Body of pancreas (tissue), 4 donors: ENCODE data around the gene LAMA2. TPM values are rescaled to one million over a fixed set of nuclear protein-coding genes. Genes with fewer than 3 reads are reported as not detected.

Experiments
- ATAC-seq: fragments of 150-250 bp; one replicate; pipeline ENCODE4 v1.9.1; 2016
- DNase-seq, 4 donors: peaks; one replicate each; pipeline ENCODE4 v3.0.0-alpha.2; 2019
- H3K27ac ChIP-seq, 4 donors: fragments of 200-600 bp; sonication (generic); 1 replicate in 3 of 4; 2 replicates in 1 of 4; pipeline versions ENCODE4 v1.5.1 to v1.6.1; 2016 to 2019; ENCODE audit warnings: mild to moderate bottlenecking in 1 of 4, mixed read lengths in 1 of 4, moderate library complexity in 1 of 4
- H3K27me3 ChIP-seq, 2 donors: fragments of 200-600 bp; sonication (generic); one replicate each; pipeline ENCODE4 v1.6.0; 2016; ENCODE audit warnings: mild to moderate bottlenecking in 1 of 2
- H3K36me3 ChIP-seq, 2 donors: fragments of 200-600 bp; sonication (generic); replicated peaks in 1 of 2; 2 replicates each; pipeline ENCODE4 v1.5.1; 2016; ENCODE audit warnings: low read depth in 2 of 2; ENCODE audit not compliant: insufficient read depth in 1 of 2
- H3K4me1 ChIP-seq: fragments of 200-600 bp; sonication (generic); one replicate; pipeline ENCODE4 v1.6.0; 2016
- H3K4me3 ChIP-seq, 2 donors: fragments of 200-600 bp; sonication (generic); 1 replicate in 1 of 2; 2 replicates in 1 of 2; pipeline ENCODE4 v1.5.1; 2016 to 2019
- H3K9me3 ChIP-seq, 3 donors: fragments of 200-600 bp; sonication (generic); 1 replicate in 2 of 3; 2 replicates in 1 of 3; pipeline ENCODE4 v1.5.1; 2016
- CTCF ChIP-seq, 7 experiments: fragments of 450-650 bp in 4 of 7; fragments of 200-600 bp in 3 of 7; sonication (generic) in 3 of 7; IDR thresholded peaks; one replicate each; pipeline ENCODE4 v1.5.1; 2016 to 2019; ENCODE audit warnings: antibody characterized with exemption in 7 of 7
- POLR2A ChIP-seq, 3 donors: fragments of 450-650 bp; IDR thresholded peaks; one replicate each; pipeline ENCODE4 v1.6.1; 2016; ENCODE audit warnings: antibody characterized with exemption in 3 of 3, mild to moderate bottlenecking in 2 of 3
- WGBS, 2 donors: methylation state at CpG; one replicate each; pipeline ENCODE4 v1.1.5; 2017; 5-methylcytosine and 5-hydroxymethylcytosine counted together
- intact Hi-C: fragments of 100-400 bp; cut with DNase I; formaldehyde crosslinking; loops from one replicate; pipeline ENCODE4 v1.15.1; 2023
- total RNA-seq, 2 donors: library from RNA; depleted of rRNA; stranded (reverse); fragments of >200 nt; gene quantifications; one replicate each; pipeline ENCODE4 v1.1.0, GENCODE V29; 2016

LAMA2 gene
- total RNA-seq, 2 donors from 2014 or later = 43.3 to 54.7 TPM

DNA sequence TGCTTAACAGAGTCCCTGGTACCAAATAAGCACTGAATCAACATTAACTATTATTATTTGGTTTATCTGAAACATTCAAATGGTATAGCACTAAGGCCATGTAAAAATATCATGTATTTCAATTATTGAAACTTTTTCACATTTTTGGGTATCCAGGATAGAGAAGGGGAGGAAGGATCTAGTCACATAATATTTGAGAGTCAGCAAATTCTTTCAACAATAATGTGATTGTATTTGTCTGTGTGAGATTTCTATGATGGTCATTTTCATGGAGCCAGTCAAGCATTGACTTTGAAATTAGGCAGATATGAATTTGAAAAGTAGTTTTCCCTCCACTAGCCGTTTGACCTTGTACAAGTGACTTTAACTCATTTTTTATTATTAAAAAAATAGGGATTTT, 67.9 kb downstream of the LAMA2 start:
- 34 to 42% methylated on average over 1 of the region's 1 CpG for WGBS, 2 donors
- Histone ChIP-seq H3K36me3 (no peaks in the 10 kb centered on the region), H3K4me3 (no peak overlapping the region), H3K27ac (no peak overlapping the region), H3K27me3 (no peaks in the 10 kb centered on the region), H3K9me3 (no peaks in the 10 kb centered on the region), H3K4me1 (no peaks in the 10 kb centered on the region)
- ATAC-seq = no peak
- TF ChIP-seq POLR2A (IDR thresholded peaks at IDR 0.05) (no peak), CTCF (IDR thresholded peaks at IDR 0.05) (no peak)
- intact Hi-C loops = no loop called here
- DNase-seq = no peak

GRCh38 chr6:128952902-128953301, 70.0 kb downstream of the LAMA2 start:
- no peaks in the 10 kb centered on the region for H3K36me3 ChIP-seq
- intact Hi-C loops = no loop called here
- H3K27me3 ChIP-seq = no peaks in the 10 kb centered on the region
- H3K4me3 ChIP-seq = no peak overlapping the region
- no peak overlapping the region for H3K27ac ChIP-seq
- TF ChIP-seq CTCF (IDR thresholded peaks at IDR 0.05) (no peak), POLR2A (IDR thresholded peaks at IDR 0.05) (no peak)
- ATAC-seq = no peak
- H3K4me1 ChIP-seq = no peaks in the 10 kb centered on the region
- DNase-seq = no peak
- H3K9me3 ChIP-seq = no peaks in the 10 kb centered on the region
- 80 to 82% methylated on average over 3 of the region's 3 CpGs for WGBS, 2 donors

GRCh38 chr6:128954308-128955043, 71.5 kb downstream of the LAMA2 start:
- Histone ChIP-seq H3K9me3 (no peaks in the 10 kb centered on the region), H3K4me1 (no peaks in the 10 kb centered on the region), H3K27me3 (no peaks in the 10 kb centered on the region), H3K27ac (no peak overlapping the region), H3K36me3 (no peaks in the 10 kb centered on the region), H3K4me3 (no peak overlapping the region)
- ATAC-seq (no peak), DNase-seq (no peak)
- 50 to 61% methylated on average over 1 of the region's 1 CpG for WGBS, 2 donors
- intact Hi-C loops = no loop called here
- TF ChIP-seq CTCF (IDR thresholded peaks at IDR 0.05) (no peak), POLR2A (IDR thresholded peaks at IDR 0.05) (no peak)

- ATAC-seq (no peak), DNase-seq (no peak)
- intact Hi-C loops = no loop called here
- Histone ChIP-seq H3K9me3 (no peaks in the 10 kb centered on the region), H3K27me3 (no peaks in the 10 kb centered on the region), H3K4me3 (no peak overlapping the region), H3K4me1 (no peaks in the 10 kb centered on the region), H3K36me3 (no peaks in the 10 kb centered on the region), H3K27ac (no peak overlapping the region)
- WGBS, 2 donors = 10 to 23% methylated on average over 2 of the region's 2 CpGs
- TF ChIP-seq CTCF (IDR thresholded peaks at IDR 0.05) = no peak
Measured at GRCh38 chr6:128963561-128963960, 80.6 kb downstream of the LAMA2 start.

DNA sequence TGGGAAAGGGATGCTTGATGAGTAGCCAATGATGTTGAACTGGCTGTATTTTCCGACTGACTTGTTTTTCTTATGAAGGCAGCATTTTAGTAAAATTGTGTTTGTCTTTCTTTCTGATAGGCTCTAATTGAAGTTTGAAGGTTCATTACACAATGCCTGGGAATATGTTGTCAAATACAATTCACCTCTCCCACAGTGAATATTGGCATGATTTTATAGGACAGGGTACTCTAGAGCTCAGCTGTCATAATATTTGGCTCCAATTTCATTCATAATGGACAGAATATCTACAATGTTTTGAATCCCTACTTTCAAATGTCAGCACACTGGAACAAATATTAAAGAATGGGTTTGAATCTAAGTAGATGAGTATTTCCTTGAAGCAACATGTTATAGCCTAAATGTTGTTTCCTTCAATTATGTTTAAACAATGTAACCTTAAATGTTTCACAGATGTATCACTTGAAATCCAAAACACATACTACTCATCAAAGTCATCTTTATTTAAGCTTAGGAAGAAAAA, 81.4 kb downstream of the LAMA2 start:
- TF ChIP-seq CTCF (IDR thresholded peaks at IDR 0.05) (no peak), POLR2A (IDR thresholded peaks at IDR 0.05) (no peak)
- H3K9me3 ChIP-seq = no peaks in the 10 kb centered on the region
- H3K27me3 ChIP-seq = no peaks in the 10 kb centered on the region
- intact Hi-C loops = no loop called here
- WGBS, 2 donors = 55 to 65% methylated on average over 1 of the region's 1 CpG
- H3K4me1 ChIP-seq = no peaks in the 10 kb centered on the region
- no peak overlapping the region for H3K27ac ChIP-seq
- no peak for DNase-seq
- H3K4me3 ChIP-seq = no peak overlapping the region
- no peaks in the 10 kb centered on the region for H3K36me3 ChIP-seq
- ATAC-seq = no peak
